ENCODE measurements around the gene ARHGEF10L.

Gene ARHGEF10L

GRCh38 chr1:17724150-17724549 lies 184.7 kb downstream of the ARHGEF10L start:
- no peak for FAIRE-seq
- no peak for DNase-seq (ENCODE audit: extremely low spot score, insufficient read length, low read depth)

- no peak for DNase-seq (ENCODE audit: extremely low spot score, insufficient read length, low read depth)
- no peak for FAIRE-seq
Observed at GRCh38 chr1:17725084-17725719, 185.7 kb downstream of the ARHGEF10L start.

GRCh38 chr1:17725811-17726582 lies 186.5 kb downstream of the ARHGEF10L start:
- DNase-seq (ENCODE audit: extremely low spot score, insufficient read length, low read depth) (no peak), FAIRE-seq (no peak)

- FAIRE-seq (no peak), DNase-seq (ENCODE audit: extremely low spot score, insufficient read length, low read depth) (no peak)
Observed at GRCh38 chr1:17728123-17728712, 188.7 kb downstream of the ARHGEF10L start.

GRCh38 chr1:17729248-17729647 lies 189.8 kb downstream of the ARHGEF10L start:
- no peak for FAIRE-seq
- no peak for DNase-seq (ENCODE audit: extremely low spot score, insufficient read length, low read depth)

GRCh38 chr1:17729909-17730308 lies 190.4 kb downstream of the ARHGEF10L start:
- no peak for DNase-seq (ENCODE audit: extremely low spot score, insufficient read length, low read depth)
- FAIRE-seq: no peak

- DNase-seq (ENCODE audit: extremely low spot score, insufficient read length, low read depth) (no peak), FAIRE-seq (no peak)
Observed at GRCh38 chr1:17731460-17731859, 192.0 kb downstream of the ARHGEF10L start.

GRCh38 chr1:17732475-17732874 lies 193.0 kb downstream of the ARHGEF10L start:
- FAIRE-seq (no peak), DNase-seq (ENCODE audit: extremely low spot score, insufficient read length, low read depth) (no peak)

- FAIRE-seq: no peak
- no peak for DNase-seq (ENCODE audit: extremely low spot score, insufficient read length, low read depth)
Observed at GRCh38 chr1:17733661-17734060, 194.2 kb downstream of the ARHGEF10L start.

- FAIRE-seq (no peak), DNase-seq (ENCODE audit: extremely low spot score, insufficient read length, low read depth) (no peak)
Observed at GRCh38 chr1:17734609-17735008, 195.1 kb downstream of the ARHGEF10L start.

GRCh38 chr1:17735348-17735747 lies 195.8 kb downstream of the ARHGEF10L start:
- no peak for DNase-seq (ENCODE audit: extremely low spot score, insufficient read length, low read depth)

GRCh38 chr1:17735793-17736192 lies 196.3 kb downstream of the ARHGEF10L start:
- DNase-seq (ENCODE audit: extremely low spot score, insufficient read length, low read depth) (no peak), FAIRE-seq (no peak)

More at GRCh38 chr1:17735348-17735747, 195.8 kb downstream of the ARHGEF10L start:
- FAIRE-seq: no peak

- DNase-seq (ENCODE audit: extremely low spot score, insufficient read length, low read depth) (no peak), FAIRE-seq (no peak)
Observed at GRCh38 chr1:17736625-17737024, 197.1 kb downstream of the ARHGEF10L start.

- FAIRE-seq: no peak
Observed at GRCh38 chr1:17739050-17739449, 199.6 kb downstream of the ARHGEF10L start.

GRCh38 chr1:17741052-17741451 lies 201.6 kb downstream of the ARHGEF10L start:
- FAIRE-seq: no peak
- DNase-seq (ENCODE audit: extremely low spot score, insufficient read length, low read depth): no peak

More at GRCh38 chr1:17739050-17739449, 199.6 kb downstream of the ARHGEF10L start:
- DNase-seq (ENCODE audit: extremely low spot score, insufficient read length, low read depth): no peak

- DNase-seq (ENCODE audit: extremely low spot score, insufficient read length, low read depth) (no peak), FAIRE-seq (no peak)
Observed at GRCh38 chr1:17742583-17742982, 203.1 kb downstream of the ARHGEF10L start.

GRCh38 chr1:17743008-17743647 lies 203.6 kb downstream of the ARHGEF10L start:
- DNase-seq (ENCODE audit: extremely low spot score, insufficient read length, low read depth) (no peak), FAIRE-seq (no peak)

GRCh38 chr1:17743925-17744324 lies 204.4 kb downstream of the ARHGEF10L start:
- DNase-seq (ENCODE audit: extremely low spot score, insufficient read length, low read depth) (no peak), FAIRE-seq (no peak)

GRCh38 chr1:17744666-17745478 lies 205.4 kb downstream of the ARHGEF10L start:
- DNase-seq (ENCODE audit: extremely low spot score, insufficient read length, low read depth) (no peak), FAIRE-seq (no peak)

- FAIRE-seq: no peak
- DNase-seq (ENCODE audit: extremely low spot score, insufficient read length, low read depth): no peak
Observed at GRCh38 chr1:17745479-17745955, 206.0 kb downstream of the ARHGEF10L start.
